CD4-positive, alpha-beta T cell treated with Interleukin-6 for 4 hours (primary cell): ENCODE data around the gene DNASE1L3.

Experiments used
- DNase-seq: peaks from one replicate; pipeline ENCODE4 v3.0.0-alpha.2; 2020; ENCODE audit warnings: mixed read lengths

Gene DNASE1L3

DNA sequence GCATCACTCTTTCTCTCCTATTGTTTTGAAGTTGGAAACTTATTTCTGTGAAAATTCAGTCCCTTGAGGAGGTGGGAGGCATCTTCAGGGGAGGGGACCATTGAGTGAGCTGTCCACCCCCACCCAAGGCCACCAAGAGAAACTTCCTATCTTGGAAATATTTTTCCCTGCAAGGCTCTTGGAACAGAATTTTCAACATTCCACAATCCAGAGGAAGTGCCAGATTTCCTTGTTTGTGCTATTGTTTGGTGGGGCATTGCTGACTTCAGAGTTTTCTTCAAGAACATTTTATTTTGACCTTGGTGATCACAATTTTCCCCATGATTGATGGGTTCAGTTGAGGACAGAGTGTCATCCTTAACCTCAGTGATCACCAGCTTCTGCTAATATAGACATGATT is 12.0 kb downstream of the DNASE1L3 start:
- no peak for DNase-seq

DNA sequence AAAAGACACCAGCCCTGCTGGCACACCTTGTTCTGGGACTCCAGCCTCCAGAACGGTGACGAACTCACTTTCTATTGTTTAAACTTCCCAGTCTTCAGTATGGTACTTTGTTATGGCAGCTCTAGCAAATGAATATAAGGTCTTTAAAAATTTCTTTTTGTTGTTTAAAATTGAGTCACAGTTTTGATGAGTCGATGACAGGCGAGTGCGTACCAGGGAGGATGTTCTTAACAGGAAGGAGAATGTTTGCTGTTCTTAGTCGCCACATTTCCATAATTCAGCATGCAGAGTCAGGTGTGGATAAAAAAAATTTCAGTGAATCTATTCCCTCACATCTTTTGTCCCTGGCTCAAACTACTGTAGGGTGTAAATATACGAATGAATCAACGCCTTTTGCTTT is 12.4 kb downstream of the DNASE1L3 start:
- DNase-seq: no peak

DNA sequence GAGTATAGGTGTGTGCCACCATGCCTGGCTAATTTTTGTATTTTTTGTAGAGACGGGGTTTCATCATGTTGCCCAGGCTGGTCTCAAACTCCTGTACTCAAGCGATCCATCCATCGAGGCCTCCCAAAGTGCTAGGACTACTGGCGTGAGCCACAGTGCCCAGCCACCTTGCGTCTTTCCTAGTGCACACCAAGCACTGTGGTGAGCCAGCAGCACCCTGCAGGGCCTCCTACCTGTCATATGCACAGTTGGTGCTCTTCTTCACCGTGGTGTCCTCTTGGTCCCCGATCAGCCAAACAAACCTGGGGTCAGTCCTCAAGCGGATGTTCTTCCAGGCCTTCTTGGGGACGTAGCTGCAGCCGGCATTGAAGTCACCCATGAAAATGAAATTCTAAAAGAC is 13.2 kb downstream of the DNASE1L3 start:
- DNase-seq: no peak

DNA sequence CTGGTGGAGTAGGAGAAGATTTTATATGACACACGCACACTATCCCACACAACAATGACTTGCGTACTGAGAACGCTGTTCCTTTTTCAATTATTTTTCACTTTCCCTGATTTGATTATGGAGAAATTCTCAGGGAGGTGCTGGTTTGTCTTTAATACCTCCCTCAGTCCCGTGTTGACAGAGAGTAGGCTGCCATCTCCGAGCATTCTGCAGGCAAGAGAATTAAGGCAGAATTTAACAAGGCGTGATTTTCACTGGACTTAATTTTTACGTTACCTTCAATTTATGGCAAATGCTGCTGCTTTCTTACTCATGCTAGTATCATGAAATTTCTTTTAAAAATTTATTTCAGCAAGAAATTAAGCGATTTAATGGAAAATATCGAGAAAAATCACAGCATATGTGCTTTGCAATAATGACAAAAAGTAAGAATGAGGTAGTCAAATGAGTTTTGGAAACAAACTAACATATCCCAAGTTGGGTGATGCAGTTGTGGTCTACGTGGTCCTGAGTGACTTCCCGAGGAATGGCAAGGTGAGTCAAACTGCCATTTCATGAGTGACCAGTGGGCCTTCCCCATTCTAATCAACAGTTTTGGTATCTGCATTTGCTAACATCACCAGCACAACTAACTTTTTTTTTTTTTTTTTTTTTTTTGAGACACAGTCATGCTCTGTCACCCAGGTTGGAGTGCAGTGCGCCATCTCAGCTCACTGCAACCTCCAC is 16.9 kb downstream of the DNASE1L3 start:
- no peak for DNase-seq

DNA sequence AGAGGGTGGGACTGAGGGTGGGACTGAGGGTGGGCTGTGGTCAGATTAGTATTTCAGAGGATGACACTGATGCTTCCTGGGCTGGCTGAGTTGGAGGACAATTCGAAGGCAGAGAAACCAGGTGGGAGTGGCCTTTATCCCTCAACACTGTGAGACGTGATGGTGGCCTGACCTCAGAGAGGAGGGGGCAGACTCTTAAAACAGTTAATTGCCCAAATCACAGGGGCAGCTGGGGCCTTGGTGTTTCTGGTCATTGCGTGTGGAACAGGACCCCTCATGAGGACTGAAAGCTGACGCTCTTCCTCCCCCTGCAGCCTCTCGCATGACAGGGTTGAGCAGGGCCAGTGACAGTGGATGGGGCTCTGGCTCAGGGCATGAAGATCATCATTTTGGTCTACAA is 18.7 kb downstream of the DNASE1L3 start:
- no peak for DNase-seq

DNA sequence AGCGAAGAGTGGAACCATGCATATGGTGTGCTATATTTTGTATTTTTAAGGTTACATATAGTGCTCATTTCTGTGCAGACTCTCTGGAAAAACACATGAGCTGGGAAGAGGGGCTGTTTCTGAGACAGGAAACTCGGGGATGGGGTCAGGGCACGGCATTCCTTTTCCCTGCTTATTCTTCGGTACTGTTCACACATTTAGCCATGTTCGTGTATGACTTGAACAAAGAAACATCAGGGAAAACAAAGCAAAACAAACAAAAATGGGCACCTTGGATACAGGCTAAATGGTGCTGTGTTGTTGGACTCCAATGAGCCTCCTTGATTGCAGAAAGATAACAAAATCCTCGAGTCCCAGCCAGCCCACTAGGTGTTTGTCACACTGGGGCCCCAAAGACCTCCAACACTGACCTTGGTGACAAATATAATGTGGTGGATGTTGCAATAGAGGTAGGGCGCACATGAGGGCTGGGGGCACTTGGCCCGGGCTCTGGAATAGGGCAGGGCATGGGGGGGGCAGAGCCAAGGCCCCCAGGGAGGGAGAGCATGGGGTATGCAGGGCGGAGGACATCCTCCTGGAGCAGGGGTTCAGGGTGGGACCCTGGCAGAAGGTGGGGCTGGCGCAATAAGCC is 19.3 kb downstream of the DNASE1L3 start:
- no peak for DNase-seq

DNA sequence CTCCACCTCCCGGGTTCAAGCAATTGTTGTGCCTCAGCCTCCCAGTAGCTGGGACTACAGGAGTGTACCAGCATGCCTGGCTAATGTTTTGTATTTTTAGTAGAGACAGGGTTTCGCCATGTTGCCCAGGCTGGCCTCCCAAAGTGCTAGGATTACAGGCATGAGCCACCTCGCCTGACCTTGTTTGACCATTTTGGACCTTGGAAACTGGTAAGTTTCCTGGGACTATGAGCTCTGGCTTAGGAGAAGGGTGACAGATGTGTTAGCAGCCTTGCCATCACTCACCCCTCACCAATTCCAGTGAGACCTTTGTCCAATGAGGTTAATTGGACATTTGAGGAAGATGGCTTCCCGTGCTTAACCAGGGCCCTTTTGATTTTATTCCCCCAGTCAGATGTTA is 19.9 kb downstream of the DNASE1L3 start:
- DNase-seq: no peak

DNA sequence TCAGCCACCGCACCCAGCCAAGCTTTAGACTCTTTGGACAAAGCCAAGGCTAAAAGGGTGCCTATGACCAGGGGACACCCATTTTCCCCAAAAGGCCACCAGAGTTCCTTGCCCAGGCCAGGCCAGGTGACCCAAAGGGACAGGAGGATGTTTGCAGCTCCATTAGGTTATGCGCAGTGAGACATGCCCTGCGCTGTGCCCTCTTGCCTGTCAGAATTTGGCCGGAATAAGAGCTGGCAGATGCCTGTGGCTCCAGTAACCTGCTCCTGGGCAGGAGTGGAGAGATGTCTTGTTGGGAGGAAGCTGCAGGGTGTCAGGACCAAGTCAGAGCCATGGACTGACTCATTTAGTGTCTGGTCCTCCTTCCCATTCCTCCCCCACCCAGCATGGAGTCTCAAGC is 20.5 kb downstream of the DNASE1L3 start:
- DNase-seq: no peak

DNA sequence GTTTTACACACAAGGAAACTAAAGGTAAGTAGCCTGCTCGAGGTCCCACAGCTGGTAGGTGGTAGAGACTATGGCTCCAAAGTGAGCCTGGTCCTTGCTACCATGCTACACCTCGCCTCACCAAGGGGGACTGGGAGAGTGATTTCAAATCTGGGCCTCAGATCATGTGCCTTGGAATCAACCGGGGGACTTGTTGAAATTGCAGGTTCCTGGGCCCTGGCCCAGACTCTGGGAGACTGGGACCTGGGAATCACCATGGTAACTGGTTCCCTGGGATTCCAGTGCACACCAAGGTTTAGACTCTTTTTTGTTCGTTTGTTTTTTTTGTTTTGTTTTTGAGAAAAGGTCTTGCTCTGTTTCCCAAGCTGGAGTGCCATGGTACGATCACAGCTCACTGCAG is 21.1 kb downstream of the DNASE1L3 start:
- no peak for DNase-seq

DNA sequence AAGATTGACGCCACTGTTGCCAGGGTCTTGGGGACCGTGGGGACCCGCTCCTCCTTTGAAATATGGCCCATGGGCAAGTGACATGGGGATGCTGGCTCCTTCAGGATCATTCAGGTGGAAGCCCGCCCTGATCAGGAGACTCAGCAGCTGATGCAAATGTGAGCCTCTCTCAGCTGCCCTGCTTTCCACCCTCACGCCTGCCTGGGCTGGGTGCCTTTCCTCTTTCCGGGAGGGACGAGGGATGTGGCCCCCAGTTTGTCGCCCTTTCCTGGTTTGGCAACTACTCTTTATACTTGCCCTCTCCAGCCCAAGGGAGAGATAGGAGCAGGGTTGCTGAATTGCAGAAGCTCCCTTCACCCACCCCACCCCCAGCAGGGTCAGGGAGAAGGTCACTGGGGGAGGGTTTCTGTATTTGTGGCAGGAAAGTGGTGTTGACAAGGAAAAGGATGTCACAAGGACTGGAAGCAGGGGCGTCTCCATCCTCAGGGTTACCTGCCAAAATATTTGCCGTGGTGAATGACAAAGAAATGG is 21.8 kb downstream of the DNASE1L3 start:
- no peak for DNase-seq

DNA sequence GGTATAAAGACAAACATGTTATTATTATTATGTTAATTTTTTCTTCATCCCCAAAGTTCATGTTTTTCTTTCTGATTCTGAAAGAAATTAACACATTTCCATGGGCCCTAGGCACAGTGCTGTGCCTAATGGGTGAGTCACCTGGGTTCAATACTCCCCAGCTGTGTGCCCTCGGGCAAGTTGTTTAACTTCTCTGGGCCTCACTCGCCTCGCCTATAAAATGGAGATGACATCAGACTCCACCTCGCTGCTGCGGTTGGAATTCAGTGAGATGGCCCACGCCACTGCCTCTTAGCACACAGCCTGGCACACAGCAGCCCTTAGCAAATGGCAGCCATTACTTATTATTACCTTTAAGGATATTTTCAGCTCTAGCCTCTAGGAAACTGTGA is 22.6 kb downstream of the DNASE1L3 start:
- no peak for DNase-seq

DNA sequence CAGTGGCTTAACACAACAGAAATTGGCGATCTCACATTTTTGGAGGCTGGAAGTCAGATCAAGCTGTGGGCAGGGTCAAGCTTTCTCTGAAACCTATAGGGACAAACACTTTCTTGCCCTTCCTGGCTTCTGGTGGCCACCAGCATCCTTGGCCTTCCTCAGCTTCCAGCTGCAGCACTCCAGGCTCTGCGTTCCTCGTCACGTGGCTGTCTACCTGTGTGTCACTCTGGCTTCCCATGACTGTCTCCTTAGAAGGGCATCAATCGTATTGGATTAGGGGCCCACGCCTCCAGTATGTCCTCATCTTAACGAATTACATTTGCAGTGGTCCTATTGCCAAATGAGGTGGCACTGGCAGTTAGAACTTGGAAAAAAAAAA is 25.8 kb downstream of the DNASE1L3 start:
- no peak for DNase-seq

DNA sequence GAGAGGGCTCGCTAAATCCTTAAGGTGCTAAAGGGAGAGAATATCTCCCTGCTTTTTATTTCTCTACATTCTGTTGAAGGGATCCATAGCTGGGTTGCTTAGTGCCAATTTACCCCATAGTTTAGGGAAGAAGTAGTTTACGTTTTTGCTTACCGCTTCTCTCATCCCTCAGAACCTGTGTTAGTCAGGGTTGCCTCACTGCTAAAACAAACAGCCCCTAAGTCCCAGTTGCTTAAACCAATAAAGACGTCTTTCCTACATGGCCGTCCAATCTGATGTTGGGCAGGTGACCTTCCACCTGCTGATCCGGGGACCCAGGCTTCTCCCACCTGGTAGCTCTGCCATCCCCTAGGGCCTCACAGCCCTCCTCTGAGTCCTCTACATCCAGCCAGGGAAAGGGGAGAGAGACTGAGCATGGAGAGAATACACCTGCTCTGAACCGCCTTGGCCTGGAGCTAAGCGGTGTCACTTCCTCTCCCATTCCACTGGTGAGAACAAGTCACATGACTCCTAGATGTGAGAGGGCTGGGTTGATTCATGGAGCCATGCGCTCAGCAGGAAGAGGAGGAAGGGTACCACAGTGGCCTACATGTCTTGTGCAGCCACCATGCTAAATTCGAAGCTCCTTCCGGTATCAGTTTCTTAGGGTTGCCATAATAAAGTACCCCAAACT is 26.3 kb downstream of the DNASE1L3 start:
- DNase-seq: no peak

DNA sequence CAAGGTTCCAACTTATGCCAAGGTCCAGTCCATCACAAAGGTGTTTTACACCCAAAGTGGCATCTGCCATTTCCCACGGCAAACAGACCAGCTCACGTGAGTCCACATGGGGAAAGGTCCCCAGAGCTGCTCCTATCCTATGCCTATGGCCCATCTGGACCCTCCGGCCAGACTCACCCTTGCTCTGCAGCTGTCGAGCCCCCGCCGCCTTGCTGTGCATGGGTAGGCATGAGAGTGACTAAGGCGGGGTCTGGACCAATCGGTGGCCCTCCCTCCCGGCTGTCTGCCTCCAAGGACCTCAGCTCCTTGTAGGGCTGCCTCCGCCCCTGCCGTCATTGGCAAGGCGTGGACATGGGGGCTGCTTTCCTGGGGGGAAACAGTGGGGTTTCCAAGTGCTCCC is 26.9 kb downstream of the DNASE1L3 start:
- no peak for DNase-seq

DNA sequence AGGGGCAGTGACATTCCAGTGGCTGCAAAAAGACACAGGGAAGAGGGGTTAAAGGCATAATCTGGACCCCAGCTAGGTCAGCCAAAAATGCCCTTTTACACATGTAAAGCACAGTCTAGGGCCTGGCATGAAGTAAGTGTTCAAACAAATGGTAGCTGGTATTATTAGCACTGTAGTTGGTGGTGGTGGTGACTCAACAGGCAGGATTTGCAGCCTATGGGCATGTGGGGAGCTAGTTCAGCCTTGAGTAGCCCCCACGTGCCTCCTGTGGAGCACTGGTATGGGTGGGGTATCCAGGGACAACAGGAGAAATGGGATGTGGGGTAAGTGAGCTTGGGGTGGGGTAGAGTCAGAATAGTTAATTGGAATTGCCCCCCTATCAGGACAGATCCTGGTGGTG is 27.6 kb downstream of the DNASE1L3 start:
- DNase-seq: no peak

DNA sequence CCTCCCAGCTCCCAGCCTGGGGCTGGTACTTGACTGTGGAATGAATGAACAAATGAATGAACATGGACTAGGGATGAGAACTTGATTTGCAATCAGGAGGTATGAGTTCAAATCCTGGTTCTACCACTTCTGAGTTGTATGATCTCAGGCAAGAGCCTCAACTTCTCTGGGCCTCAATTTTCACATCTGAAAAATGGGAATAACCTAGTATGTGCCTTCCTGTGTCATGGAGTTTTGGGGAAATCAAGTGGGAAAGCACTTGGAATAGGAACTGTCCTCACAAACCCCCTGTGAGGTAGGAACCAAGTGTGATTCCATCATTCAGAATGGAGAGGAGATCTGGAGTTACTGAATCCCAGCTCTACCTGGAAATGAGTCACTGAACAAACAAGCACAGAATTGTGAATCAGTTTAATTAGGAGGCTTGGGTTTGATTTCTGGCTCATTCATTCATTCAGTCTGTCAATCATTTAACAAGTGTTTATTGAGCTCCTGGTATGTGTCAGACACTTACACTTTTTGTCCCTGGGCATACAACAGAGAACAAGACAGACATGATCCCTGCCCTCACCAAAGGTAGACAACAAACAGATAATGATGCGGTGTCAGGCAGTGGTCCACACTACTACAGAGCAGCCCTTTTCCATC is 29.7 kb downstream of the DNASE1L3 start:
- DNase-seq: no peak

DNA sequence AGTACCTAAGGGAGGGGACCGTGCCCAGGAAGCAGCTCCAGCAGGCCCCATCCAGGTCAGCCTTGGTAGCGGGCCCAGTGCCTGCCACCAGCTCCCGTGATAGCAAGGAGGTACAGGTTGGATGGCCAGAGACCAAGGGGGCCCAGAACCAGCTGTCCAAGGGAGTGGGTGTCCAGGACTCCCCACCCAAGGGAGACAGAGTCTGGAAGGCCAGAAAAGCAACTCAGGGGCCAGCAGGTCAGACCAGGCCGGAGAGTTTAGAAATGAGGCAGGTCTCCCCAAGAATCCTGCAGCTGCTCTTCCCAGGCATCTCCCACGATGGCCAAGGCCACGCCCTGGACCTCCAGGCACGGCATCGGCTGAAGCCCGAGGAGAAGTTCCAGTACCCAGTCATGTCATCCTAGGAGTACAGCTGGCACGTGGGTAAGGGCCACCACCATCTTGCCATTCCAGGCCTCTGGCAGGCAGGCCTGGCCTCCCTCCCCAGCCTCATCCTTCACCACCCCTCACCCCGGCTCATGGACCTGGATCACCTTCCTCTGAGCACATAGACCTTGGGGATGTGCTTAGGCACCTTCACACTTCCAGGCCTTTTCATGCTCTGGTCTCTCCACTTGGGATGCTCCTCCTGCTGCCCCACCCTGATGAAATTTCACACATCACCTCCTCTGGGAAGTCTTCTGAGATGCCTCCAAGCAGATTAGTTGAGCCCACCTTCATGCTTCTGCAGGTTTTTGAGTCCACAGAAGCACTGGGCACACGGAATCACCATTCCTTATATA is 30.5 kb downstream of the DNASE1L3 start:
- no peak for DNase-seq

DNA sequence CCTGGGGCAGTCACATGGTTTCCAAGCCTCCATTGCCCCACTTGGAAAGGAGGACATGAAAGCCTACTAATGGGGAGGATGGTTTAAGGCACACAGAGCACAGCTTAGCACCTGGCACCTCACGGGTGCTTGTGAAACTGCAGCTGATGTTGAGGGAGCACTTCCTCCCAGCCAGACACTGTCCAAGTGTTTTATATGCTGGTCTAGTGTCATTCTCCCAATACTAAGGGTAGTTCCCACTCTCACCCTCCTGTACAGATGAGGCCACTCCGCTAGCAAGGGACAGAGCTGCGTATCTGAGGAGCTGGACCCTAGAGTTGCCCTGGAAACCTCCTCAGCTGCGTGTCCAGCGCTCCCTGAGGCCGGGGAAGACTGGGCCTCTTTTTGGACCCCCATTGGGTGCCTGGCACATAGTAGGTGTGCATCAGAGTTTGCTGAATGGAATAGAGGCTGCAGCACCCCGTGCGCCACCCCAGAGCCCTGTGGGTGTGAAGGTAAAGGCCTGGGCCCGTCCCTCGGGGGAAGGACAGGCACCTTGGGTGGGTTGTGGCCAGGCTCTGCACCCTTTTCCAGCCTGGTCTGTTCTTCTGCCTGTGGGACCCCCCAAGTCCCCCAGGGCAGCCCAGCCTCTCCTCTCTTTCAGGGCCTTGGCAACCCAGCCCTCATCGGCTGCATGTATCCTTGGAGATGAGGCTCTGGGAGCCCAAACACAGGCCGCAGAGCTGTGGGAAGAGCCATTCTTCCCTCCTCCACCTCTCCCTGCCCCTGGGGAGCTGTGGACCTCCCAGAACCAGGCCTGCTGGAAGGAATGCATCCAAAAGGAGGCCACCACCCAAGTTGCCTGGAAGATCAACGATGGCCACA is 31.3 kb downstream of the DNASE1L3 start:
- no peak for DNase-seq

DNA sequence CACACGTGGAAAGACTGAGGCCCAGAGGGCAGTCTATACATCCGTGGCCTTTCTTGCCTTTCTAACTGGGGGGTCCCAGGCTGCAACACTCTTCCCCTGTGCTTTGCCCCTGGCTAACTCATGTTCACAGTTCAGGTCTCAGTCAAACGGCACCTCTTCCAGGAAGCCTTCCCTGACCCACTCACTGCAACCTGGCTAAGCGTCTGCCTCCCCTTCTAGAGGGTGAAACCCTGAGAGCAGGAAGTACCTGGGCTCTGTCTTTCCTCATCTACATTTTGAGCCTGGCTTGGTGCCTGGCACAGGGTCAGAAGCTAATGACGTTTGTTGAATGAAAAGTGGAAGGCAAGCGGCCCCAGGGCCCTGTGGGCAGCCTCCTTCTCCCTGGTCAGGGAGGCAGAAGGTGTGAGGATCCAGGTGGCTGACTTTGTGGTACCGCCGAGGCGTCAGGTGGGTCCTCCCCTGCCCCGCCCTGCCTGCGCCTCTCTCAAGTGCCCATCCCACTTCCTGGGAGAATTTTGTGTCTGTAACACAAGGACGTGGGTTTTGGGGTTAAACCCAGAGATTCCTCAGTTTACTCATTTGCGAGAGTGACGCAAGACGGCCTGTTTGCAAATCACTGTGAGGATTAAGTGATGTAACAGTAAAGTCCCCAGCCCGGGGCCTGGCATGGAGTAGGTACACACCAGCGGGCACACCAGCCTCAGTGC is 32.1 kb downstream of the DNASE1L3 start:
- DNase-seq: no peak

DNA sequence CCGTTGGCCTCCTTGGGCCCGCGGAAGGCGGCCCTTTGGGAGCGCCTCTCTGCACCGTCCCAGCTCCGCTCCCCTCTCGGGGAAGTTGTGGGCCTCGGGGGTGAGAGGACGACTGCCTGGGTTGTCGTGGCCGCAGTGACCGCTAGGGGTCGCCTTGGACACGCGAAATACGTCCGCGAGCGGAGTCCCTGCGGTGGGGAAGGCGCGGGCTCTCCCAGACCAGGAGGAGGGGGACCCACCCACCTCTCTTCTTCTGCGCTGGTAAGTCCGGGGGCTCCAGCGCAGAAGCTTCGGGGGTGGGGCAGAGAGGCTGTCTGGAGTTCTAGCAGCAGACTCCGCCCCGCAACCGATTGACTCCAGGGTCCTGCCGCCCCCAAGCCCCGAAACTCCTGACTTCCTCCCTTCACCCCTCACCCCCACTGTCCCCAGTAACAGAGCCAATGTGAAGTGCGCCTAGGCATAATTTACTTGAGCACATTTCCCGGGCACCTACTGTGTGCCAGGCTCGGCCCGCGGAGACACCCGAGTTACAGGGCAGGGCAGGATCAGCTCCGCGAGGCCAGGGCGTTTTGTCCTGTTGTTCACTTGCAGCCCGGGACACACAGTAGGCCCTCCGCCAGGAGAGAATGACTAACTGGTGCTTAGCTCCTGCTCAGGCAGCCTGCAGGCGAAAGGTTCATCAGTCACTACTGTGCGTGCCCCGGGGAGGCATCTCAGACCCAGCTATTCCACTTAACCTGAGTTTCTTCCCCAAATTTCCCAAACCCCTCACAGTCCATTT is 32.8 kb downstream of the DNASE1L3 start:
- peak; percentile 93 for DNase-seq
